Activated CD4-positive, alpha-beta T cell treated with anti-CD3 and anti-CD28 coated beads, Interleukin-2, amount 50 U/mL, for 16 hours (primary cell): ENCODE results near the gene C1orf94.

Source experiments
- DNase-seq: peaks from one replicate; pipeline ENCODE4 v3.0.0-alpha.2; 2020

Gene C1orf94, protein sequence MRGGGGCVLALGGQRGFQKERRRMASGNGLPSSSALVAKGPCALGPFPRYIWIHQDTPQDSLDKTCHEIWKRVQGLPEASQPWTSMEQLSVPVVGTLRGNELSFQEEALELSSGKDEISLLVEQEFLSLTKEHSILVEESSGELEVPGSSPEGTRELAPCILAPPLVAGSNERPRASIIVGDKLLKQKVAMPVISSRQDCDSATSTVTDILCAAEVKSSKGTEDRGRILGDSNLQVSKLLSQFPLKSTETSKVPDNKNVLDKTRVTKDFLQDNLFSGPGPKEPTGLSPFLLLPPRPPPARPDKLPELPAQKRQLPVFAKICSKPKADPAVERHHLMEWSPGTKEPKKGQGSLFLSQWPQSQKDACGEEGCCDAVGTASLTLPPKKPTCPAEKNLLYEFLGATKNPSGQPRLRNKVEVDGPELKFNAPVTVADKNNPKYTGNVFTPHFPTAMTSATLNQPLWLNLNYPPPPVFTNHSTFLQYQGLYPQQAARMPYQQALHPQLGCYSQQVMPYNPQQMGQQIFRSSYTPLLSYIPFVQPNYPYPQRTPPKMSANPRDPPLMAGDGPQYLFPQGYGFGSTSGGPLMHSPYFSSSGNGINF

GRCh38 chr1:34176830-34177603 lies at the start of gene C1orf94:
TSS of gene C1orf94 (plus strand) at chr1:34176907. CDS start at chr1:34177790, 883 bp downstream.
- DNase-seq: no peak

- DNase-seq: no peak
These were observed 49.4 kb upstream of the C1orf94 start for GRCh38 chr1:34127006-34128000.

DNA sequence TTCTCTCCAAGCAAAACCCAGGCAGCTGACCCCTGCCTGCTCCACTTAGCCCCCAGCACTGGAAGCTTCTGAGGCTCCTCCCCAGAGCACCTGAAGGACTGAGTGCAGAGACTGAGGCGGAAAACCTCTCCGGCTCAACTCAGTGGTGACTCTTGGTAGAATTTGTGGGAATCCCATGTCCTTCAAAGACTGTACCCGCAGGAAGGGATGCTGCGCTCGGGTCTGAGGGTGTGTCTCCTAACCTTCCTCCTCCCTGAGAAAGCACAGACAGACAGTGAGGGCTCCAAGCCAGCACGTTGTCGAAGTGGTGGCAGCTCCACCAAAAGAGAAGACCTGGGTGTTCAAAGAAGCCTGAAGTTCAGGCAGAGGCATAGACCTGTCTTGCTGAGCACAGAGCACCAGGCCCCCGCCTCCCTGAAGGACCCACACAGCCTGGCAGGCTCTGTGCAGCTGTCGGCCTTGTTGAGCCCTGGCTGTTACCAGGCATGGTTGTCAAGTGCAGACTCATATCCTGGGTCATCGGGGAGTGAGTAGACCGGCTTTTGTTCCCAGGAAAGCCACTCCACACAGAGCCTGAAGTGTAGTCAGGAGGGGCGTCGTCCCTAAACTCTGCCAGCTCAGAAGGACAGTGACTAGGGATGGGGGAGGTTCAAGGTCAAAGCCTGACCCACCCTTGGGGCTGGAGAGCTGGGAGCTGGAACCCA lies 48.4 kb upstream of the C1orf94 start:
- no peak for DNase-seq

DNA sequence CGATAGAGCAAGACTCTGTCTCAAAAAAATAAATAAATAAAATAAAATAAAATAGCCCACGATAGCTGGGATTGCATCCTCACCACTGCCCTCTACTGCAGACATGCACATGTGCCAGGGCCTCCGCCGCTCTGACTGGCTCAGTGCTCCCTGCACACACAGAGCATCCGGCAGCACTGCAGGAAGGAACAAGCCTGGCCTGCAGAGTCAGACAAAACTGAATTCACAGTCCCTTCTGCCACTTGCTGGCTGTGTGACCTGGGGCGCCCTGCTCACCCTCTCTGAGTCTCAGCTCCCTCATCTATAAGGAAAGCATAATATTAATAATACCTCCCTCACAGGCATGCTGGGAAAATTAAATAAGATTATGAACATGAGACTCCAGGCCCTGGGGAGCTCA lies 47.1 kb upstream of the C1orf94 start:
- no peak for DNase-seq

GRCh38 chr1:34130306-34130705 lies 46.4 kb upstream of the C1orf94 start:
- DNase-seq: no peak

DNA sequence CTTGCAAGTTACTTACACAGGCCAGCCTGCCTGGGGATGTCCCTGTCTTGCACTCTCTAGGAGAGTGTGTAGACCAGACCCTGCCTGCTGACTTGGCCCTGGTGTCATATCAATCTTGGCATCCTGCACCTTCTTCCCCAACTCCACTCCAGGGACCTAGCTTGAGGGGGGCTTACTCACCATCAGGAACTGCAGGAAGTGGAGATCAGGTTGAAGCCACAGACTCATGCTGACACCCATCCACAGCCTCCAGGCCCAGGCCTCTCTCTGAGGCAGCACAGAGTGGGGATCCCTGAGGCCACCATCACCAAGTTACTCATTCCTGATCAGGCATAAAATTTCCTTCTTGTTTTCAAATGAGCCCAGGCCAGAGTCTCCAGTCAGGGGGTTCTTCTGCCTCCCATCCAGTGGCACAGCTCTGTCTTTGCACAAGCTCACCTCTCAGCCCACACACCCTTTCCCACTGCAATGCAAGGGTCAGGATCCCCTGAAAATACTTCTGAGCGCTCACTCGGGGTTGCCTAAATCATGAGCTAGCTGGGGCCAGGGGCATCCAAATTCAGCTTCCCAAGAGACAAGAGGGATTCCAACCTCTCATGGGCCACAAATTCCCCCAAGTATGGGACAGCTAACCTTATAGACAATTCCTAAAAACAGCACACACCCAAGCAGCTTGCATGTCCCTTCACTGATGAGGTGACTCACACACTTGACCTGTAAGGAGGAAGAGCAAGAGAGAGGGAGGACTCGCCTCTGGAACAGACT lies 45.1 kb upstream of the C1orf94 start:
- no peak for DNase-seq

- DNase-seq: no peak
These were observed 44.6 kb upstream of the C1orf94 start for GRCh38 chr1:34132161-34132420.

DNA sequence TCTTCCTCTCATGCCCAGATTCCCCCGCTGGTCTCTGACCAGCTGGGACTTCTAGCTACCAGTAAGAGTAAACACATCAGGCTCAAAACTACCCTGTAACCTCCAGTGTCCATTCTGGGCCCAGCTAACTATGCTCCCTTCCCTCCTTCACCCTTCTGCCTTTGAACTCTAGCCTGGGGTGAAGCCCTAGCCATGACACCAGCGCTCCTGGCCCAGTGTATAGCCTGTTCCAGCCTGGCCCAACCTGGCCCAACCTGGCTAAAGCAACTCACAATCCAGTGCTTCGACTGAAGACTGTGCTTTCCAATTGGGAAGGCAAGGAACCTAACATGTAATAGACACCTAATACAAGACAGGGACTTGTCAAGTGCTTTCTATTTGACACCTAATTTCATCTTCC lies 39.3 kb upstream of the C1orf94 start:
- no peak for DNase-seq

GRCh38 chr1:34140011-34140676 lies 36.6 kb upstream of the C1orf94 start:
- no peak for DNase-seq

DNA sequence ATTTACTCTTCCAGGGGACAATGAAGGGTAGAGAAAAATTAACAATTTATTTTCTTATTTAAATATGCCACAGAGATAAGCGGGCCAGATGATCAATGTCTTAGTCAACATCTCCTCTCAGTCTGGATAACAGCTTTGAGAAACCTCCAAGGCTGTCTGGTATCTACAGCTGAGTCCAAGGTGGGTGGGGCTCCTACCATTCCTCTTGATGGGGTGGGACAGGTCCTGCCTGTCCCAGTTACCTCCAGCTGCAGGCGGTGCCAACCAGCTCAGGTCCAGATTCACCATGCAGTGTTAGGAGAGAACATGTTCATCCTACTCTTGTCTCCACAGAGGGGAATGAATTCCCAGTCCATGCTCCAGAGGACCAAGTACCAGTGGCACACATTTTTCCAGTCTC lies 32.7 kb upstream of the C1orf94 start:
- no peak for DNase-seq

GRCh38 chr1:34144766-34145165 lies 31.9 kb upstream of the C1orf94 start:
- no peak for DNase-seq

DNA sequence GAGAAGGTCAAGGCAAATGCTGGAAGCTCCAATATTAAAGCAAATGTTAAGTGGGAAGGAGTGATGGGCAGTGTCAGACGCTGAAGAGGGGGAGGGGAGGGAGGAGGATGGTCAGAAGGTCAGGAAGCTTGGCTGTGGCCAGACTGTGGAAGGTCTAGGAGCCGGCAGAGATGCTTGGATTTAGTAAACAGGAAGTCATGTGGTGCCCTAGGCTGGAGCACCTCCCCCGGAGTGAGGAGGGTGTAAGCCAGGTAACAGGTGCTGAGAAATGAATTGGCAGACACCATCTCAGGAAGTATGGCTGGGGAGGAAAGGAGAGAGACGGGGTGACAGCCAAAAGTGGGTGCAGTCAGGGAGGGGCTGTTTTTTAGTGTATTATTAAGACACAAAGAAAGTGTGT lies 29.4 kb upstream of the C1orf94 start:
- no peak for DNase-seq

DNA sequence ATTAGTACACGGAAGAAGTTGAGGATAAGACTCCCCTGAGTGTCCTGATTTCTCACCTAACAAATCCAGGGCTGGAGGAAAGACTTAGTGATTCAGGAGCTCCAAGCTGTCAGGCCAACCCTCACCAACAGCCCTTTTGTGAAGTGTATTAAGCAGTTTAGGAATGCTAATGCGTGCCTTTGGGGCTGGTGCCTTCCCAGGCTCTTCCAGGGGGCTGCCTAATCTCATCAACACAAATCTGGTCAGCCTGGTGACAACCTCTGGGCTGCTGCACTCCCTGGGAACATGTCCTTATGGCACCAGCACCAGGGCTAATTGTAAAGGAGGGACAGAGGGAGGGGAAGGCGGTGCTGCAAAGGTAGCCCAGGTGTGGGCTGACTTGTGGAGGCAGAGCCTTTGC lies 27.2 kb upstream of the C1orf94 start:
- DNase-seq: no peak

- no peak for DNase-seq
These were observed 23.5 kb upstream of the C1orf94 start for GRCh38 chr1:34153246-34153645.

GRCh38 chr1:34155860-34156259 lies 20.8 kb upstream of the C1orf94 start:
- no peak for DNase-seq

DNA sequence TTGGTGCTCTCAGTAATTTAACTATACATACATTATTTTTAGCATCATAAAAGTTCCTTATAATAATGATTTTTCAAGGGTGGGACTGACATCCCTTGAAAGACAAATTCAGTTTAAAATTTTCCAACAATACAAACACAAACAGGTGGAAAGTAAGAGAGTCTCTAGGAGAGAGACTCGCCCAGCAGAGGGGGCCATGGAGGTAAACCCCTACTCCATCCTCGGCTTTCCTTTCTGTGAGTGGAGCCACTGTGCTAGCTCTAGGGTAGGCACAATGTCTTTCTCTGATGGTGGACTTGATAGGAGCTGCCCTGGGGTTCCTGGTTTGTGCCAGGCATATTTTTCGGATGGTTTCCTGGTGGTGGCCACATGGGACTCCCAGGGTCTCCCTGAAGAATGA lies 20.0 kb upstream of the C1orf94 start:
- DNase-seq: no peak

DNA sequence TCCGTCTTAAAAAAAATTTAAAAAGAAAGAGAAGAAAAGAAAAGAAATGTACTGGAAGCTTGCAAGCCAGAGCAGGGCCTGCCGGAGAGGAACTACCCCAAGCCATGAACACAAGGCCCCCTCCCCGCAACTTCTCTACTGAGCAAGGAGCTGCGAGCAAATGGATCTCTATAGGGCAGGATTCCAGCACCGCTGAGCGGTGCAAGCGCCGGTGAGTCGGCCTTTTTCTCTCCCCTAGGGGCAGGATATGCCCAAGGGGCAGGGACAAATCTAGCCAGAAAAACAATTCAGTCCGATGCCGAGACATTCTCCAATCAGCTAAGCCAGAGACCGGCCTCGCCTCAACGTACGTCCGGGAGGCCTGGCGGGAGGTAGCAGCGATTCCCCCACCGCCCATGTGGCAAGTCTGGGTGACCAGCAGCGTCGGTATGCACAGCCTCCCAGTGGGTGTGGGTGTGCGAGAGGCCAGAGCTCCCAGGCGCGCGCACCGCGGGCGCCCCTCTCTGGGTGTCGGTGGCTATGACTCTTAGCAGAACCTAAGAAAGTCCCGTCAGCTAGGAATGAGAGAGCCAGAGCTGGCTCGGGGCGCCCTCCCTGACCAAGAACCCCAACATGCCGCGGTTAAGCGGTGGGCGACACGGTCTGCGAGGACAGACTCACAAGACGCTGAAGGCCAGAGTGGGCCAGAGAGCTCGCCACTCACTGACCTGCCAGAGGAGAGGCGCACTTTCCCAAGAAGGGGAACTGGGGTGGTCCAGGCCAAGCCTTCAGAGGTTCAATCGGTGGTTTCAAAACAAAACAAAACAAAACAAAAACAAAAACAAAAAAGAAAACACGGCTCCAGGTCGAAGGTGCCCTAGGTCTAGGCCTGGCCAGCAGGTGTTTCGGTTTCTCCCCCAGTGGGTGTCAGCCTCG lies 13.6 kb upstream of the C1orf94 start:
- DNase-seq: peak; percentile 49

- no peak for DNase-seq
These were observed 12.6 kb upstream of the C1orf94 start for GRCh38 chr1:34163792-34164731.
